ENCODE results near the gene TOR4A. TPM values are rescaled to one million over a fixed set of nuclear protein-coding genes. Genes with fewer than 3 reads are reported as not detected.

Gene TOR4A
- total and polyA plus RNA-seq, 9 of the 15 experiments (the other 6 are each of a cell fraction or from before 2014, with no cell fraction given): 3.9 to 49.2 (median 8.8) TPM

- DNase-seq (ENCODE audit: extremely low read depth in 1 of 4, low spot score in 3 of 4) (no peak), ATAC-seq (no peak), FAIRE-seq (no peak)
- Histone ChIP-seq H3K36me3 (ENCODE audit: control insufficient read depth, insufficient read depth, low read length) (no peaks in the 10 kb centered on the region), H3K4me1 (replicated peaks in 1 of 2; ENCODE audit: control insufficient read depth in 2 of 2, insufficient read depth in 2 of 2, low read length in 2 of 2) (peaks cover 13 to 100% of the 10 kb centered on the region in 2 experiments), H3K27ac (ENCODE audit: extremely low read depth, low read depth, low read length) (no peak within 1 kb of the TSS), H3K4me3 (no peak within 1 kb of the TSS), H3K9ac (ENCODE audit: insufficient read depth in 1 of 2, low read depth in 2 of 2, low read length in 2 of 2) (peak within 1 kb of the TSS in 1 of 2 experiments; percentile 63; a peak in 2 of 4 replicates), H3K9me3 (replicated peaks; ENCODE audit: control insufficient read depth, insufficient read depth, low read depth, low read length) (no peaks in the 10 kb centered on the region), H2AFZ (ENCODE audit: low read depth, low read length) (no peak within 1 kb of the TSS), H3K4me2 (ENCODE audit: insufficient read depth, low read length) (no peak within 1 kb of the TSS), H3K9me1 (ENCODE audit: control insufficient read depth, insufficient read depth, low read length) (peaks cover 3% of the 10 kb centered on the region), H3K27me3 (ENCODE audit: control insufficient read depth in 2 of 2, insufficient read depth in 2 of 2, low read length in 2 of 2) (no peaks in the 10 kb centered on the region), H3K79me2 (ENCODE audit: control insufficient read depth, insufficient read depth, low read length) (no peaks in the 10 kb centered on the region), H4K20me1 (replicated peaks; ENCODE audit: control insufficient read depth, insufficient read depth, low read length) (no peaks in the 10 kb centered on the region)
- BruUV-seq (replicated peaks): no TSS peak
- ChIA-PET POLR2A (interaction anchor here (0.6 to 1.6 kb wide), 4 partner anchors 10 to 731 kb away, joined by 3 to 9 read pairs (median 3); partner anchors contain the start of gene TUBB4B), CTCF (ENCODE audit: low intra/inter-chr PET ratio) (no interaction called here)
- TF ChIP-seq BCL6 (CRISPR knock-in tag; IDR thresholded peaks at IDR 0.05) (no peak), HNRNPK (IDR thresholded peaks at IDR 0.05; ENCODE audit: low read depth, low read length, poor library complexity, severe bottlenecking) (no peak), ZNF282 (CRISPR knock-in tag; IDR thresholded peaks at IDR 0.05) (no peak), TSHZ1 (CRISPR knock-in tag; IDR thresholded peaks at IDR 0.05) (no peak), ZNF274 (IDR thresholded peaks at IDR 0.05; ENCODE audit: borderline replicate concordance, low read depth, low read length) (no peak), YBX1 (IDR thresholded peaks at IDR 0.05) (no peak)
- TF ChIP-seq, protein P1, sequence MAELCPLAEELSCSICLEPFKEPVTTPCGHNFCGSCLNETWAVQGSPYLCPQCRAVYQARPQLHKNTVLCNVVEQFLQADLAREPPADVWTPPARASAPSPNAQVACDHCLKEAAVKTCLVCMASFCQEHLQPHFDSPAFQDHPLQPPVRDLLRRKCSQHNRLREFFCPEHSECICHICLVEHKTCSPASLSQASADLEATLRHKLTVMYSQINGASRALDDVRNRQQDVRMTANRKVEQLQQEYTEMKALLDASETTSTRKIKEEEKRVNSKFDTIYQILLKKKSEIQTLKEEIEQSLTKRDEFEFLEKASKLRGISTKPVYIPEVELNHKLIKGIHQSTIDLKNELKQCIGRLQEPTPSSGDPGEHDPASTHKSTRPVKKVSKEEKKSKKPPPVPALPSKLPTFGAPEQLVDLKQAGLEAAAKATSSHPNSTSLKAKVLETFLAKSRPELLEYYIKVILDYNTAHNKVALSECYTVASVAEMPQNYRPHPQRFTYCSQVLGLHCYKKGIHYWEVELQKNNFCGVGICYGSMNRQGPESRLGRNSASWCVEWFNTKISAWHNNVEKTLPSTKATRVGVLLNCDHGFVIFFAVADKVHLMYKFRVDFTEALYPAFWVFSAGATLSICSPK (IDR thresholded peaks at IDR 0.05; ENCODE audit: borderline replicate concordance): no peak
- in situ Hi-C loops (cut with MboI) (loop anchor here (25.0 kb wide), 1 partner anchor 444 kb away; the partner anchor contains the start of genes CCDC183 and TMEM141), intact Hi-C loops (cut with micrococcal nuclease) (no loop called here)
- 64% methylated on average over 13 of the region's 14 CpGs for WGBS (ENCODE audit: insufficient coverage, low coverage, missing lambda C conversion rate)
Observed at GRCh38 chr9:137230705-137231371, 46.7 kb upstream of the TOR4A start, which contains the start of gene SLC34A3. SLC34A3 (plus strand) TSS chr9:137230901; CDS start chr9:137231703, 802 bp downstream.
